Heart right ventricle (tissue), 16 donors: ENCODE measurements around the gene WNT7A. TPM values are rescaled to one million over a fixed set of nuclear protein-coding genes. Genes with fewer than 3 reads are reported as not detected.

ENCODE experiments used
- ATAC-seq, 8 donors: fragments of 200-7000 bp; cut with Tn5 transposase; one replicate each; pipeline ENCODE4 v1.9.1; 2020; ENCODE audit warnings: mild to moderate bottlenecking in 8 of 8, moderate library complexity in 8 of 8, moderate number of reproducible peaks in 1 of 8
- DNase-seq, 2 donors: peaks; one replicate each; pipeline ENCODE4 v3.0.0-alpha.2; 2020
- H3K27ac ChIP-seq, 10 donors: fragments of 200-600 bp; sonication (generic) in 2 of 10; one replicate each; pipeline versions ENCODE4 v1.5.0 to v1.8.0; 2020 to 2022; ENCODE audit warnings: mild to moderate bottlenecking in 3 of 10
- H3K27me3 ChIP-seq, 7 donors: fragments of 200-600 bp; one replicate each; pipeline ENCODE4 v1.8.0; 2021 to 2022; ENCODE audit warnings: mild to moderate bottlenecking in 2 of 7
- H3K36me3 ChIP-seq, 9 donors: fragments of 200-600 bp; sonication (generic) in 1 of 9; one replicate each; pipeline versions ENCODE4 v1.5.0 to v1.8.0; 2020 to 2022; ENCODE audit warnings: mild to moderate bottlenecking in 2 of 9
- H3K4me1 ChIP-seq, 9 donors: fragments of 200-600 bp; sonication (generic) in 1 of 9; one replicate each; pipeline versions ENCODE4 v1.5.0 to v1.8.0; 2020 to 2022; ENCODE audit warnings: mild to moderate bottlenecking in 4 of 9
- H3K4me3 ChIP-seq, 10 donors: fragments of 200-600 bp; sonication (generic) in 2 of 10; one replicate each; pipeline versions ENCODE4 v1.5.0 to v1.8.0; 2020 to 2022; ENCODE audit warnings: mild to moderate bottlenecking in 7 of 10, moderate library complexity in 2 of 10
- H3K9me3 ChIP-seq, 11 donors: fragments of 200-600 bp in 10 of 11; sonication (generic) in 2 of 11; one replicate each; pipeline versions ENCODE4 v1.5.0 to v1.8.0; 2013 to 2022; ENCODE audit warnings: mild to moderate bottlenecking in 2 of 11, control low read depth in 1 of 11, moderate library complexity in 1 of 11
- WGBS, 2 donors: extraction: QIAGEN DNeasy Blood & Tissue Kit; methylation state at CpG; one replicate each; pipeline ENCODE4 v1.1.7; 2013; ENCODE audit warnings: inconsistent platforms in 1 of 2; 5-methylcytosine and 5-hydroxymethylcytosine counted together
- intact Hi-C, 10 donors: fragments of 100-400 bp; cut with DNase I; formaldehyde crosslinking; loops; one replicate each; pipeline versions ENCODE4 v1.11.1 to v1.14.2; 2022
- polyA plus RNA-seq, 2 donors: library from polyadenylated mRNA; stranded (reverse); fragments of 200-250 nt; gene quantifications; one replicate each; pipeline ENCODE4 v1.2.3, GENCODE V29; 2013
- total RNA-seq, 10 donors: library from RNA; stranded (reverse); fragmentation: NEBNext Ultra II Directional in 3 of 10; extraction: Animal tissue kit (Norgen Biotek cat#: 25700) in 3 of 10; gene quantifications; one replicate each; pipeline versions ENCODE4 v1.2.1 to v1.2.4, GENCODE V29; 2021 to 2023
- TF ChIP-seq, protein P1 (sequence below), 9 donors: fragments of 200-600 bp; sonication (generic) in 2 of 9; IDR thresholded peaks; one replicate each; pipeline versions ENCODE4 v1.5.0 to v1.8.0; 2021 to 2022; ENCODE audit warnings: antibody characterized with exemption in 9 of 9, mild to moderate bottlenecking in 5 of 9, moderate library complexity in 1 of 9
- donor health status: Arrhythmogenic right ventricular cardiomyopathy.
- donor health status: ischemic (EF 13 %, LVEDD 7.1; RV severe dilation, severe dysfunction).
- donor health status: healthy with polysubstance abuse.
- donor health status: DM: no; HTN: yes; CAD: no.
- donor health status: DM: no; HTN: no; CAD: no.
- donor health status: ischemic (EF 25% LVEDD 6.9; RV normal size, moderate dysfunction).
- donor health status: ischemic (EF 25% LVEDD 5.7; RV mildly dilated, moderate dysfunction).
- donor health status: healthy.
- donor health status: DM: yes; HTN: yes; CAD: no.
- donor health status: Ischemic cardiomyopathy.
- donor health status: ischemic (EF 35%, LVEDD 5.7; RV mildly dilated, moderate dysfunction).
- donor health status: nonischemic (EF 11% LVEDD 7.7; RV severe dilation, severe dysfunction).
- donor health status: DM: yes; HTN: yes; CAD: no.
- donor health status: PGD.
- donor health status: ischemic (EF 29% LVEDD 5.4; RV normal size, mild dysfunction).
- donor health status: nonischemic (EF 23%, LVEDD 6.1; RV moderate dilation, normal function).

Gene WNT7A
- total and polyA plus RNA-seq, 12 donors = not detected

DNA sequence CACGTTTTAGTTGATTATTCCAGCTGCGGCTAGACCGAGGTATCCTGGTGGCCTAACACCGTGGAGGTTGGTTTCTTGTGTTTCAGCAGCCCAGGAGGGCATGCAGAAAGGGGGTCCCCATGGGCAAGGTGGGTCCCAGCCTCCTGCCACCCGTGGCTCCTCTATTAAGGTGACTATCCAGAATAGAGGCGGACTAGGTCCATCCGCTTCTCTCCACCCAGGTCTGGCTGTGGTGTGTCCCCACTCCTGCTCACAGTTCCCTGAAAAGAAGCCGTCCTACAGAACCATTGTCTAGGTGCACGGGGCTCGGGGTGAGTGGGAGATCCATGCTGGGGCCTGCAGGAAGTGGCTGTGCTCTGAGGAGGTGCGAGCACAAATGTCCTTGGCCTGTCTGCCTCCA, 81.5 kb downstream of the WNT7A start:
- ATAC-seq (no peak), DNase-seq (no peak)
- H3K36me3 ChIP-seq = no peaks in the 10 kb centered on the region
- no peak overlapping the region for H3K27ac ChIP-seq
- 79 to 82% methylated on average over 11 of the region's 11 CpGs for WGBS, 2 donors
- TF ChIP-seq, protein P1, sequence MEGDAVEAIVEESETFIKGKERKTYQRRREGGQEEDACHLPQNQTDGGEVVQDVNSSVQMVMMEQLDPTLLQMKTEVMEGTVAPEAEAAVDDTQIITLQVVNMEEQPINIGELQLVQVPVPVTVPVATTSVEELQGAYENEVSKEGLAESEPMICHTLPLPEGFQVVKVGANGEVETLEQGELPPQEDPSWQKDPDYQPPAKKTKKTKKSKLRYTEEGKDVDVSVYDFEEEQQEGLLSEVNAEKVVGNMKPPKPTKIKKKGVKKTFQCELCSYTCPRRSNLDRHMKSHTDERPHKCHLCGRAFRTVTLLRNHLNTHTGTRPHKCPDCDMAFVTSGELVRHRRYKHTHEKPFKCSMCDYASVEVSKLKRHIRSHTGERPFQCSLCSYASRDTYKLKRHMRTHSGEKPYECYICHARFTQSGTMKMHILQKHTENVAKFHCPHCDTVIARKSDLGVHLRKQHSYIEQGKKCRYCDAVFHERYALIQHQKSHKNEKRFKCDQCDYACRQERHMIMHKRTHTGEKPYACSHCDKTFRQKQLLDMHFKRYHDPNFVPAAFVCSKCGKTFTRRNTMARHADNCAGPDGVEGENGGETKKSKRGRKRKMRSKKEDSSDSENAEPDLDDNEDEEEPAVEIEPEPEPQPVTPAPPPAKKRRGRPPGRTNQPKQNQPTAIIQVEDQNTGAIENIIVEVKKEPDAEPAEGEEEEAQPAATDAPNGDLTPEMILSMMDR (IDR thresholded peaks at IDR 0.05) = no peak
- H3K27me3 ChIP-seq = peaks cover 0 to 66% (median 45%) of the 10 kb centered on the region in 7 donors
- intact Hi-C loops = no loop called here
- H3K4me3 ChIP-seq = no peak overlapping the region
- H3K4me1 ChIP-seq = no peaks in the 10 kb centered on the region
- no peaks in the 10 kb centered on the region for H3K9me3 ChIP-seq

DNA sequence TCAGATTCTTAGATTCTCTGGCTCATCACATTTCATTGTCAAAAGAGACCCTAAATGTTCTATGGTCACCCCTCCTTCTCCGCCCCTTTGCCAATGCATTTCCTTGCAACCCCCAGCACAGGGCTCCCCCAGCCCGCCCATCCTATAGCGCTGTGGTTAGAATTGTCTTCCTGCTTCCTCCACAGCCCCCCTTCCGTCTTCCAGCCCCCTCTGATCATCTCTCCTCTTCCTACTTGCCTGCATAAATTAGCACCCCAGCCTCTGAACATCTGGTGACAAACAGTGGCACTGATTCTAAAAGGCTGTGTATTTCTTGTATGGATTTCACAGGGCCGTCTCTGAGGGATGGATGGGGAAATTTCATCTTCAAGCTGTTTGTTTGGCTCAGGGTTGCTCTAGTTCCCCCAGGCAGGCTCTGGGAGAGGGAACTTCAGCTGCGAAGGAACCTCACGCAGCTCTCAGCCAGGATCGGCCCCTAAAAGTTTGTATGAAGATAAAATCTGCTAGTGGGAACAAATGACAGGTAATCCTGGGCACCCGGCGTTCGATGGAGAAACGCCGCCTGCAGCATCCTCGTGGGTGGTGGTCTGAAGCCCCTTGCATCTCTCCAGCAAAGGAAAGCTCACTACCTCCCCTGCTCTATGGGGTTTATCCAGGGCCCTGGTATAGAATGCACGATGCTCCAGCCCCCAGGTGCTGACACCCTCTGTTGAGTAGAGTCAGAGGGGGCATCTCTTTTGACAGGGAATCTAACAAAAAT, 83.0 kb downstream of the WNT7A start:
- intact Hi-C loops = no loop called here
- no peaks in the 10 kb centered on the region for H3K4me1 ChIP-seq
- TF ChIP-seq, protein P1 (IDR thresholded peaks at IDR 0.05) = no peak
- no peaks in the 10 kb centered on the region for H3K36me3 ChIP-seq
- 44 to 55% methylated on average over 15 of the region's 15 CpGs for WGBS, 2 donors
- no peak overlapping the region for H3K4me3 ChIP-seq
- ATAC-seq (no peak), DNase-seq (no peak)
- H3K27ac ChIP-seq = no peak overlapping the region
- no peaks in the 10 kb centered on the region for H3K9me3 ChIP-seq
- peaks cover 0 to 81% (median 61%) of the 10 kb centered on the region in 7 donors for H3K27me3 ChIP-seq

DNA sequence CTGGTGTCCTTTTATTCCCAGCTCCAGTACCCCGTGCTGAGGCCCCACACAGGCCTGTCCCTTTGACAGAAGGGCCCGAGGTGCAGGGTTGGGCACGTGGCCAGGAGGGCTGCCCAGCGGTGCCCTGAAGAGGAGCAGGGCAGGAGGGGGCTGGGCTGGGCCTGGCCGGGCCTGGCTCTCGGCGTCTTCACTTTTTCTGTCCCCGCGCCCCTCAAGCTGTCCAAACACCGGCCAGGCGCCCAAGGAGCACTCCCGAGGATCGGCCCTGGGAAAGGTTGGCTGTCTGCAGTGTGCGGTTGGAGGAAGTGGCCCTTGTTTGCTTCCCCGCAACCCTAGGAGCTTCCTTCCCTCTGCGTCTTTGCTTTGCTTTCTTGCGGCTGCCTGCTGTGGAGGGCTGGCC, 84.1 kb downstream of the WNT7A start:
- Histone ChIP-seq H3K4me1 (no peaks in the 10 kb centered on the region), H3K27me3 (peaks cover 0 to 91% (median 64%) of the 10 kb centered on the region in 7 donors), H3K4me3 (no peak overlapping the region), H3K9me3 (no peaks in the 10 kb centered on the region), H3K36me3 (no peaks in the 10 kb centered on the region), H3K27ac (no peak overlapping the region)
- intact Hi-C loops = no loop called here
- DNase-seq = no peak
- ATAC-seq = no peak
- TF ChIP-seq, protein P1 (IDR thresholded peaks at IDR 0.05) = no peak
- WGBS, 2 donors = 62 to 72% methylated on average over 16 to 17 of the region's 17 CpGs

DNA sequence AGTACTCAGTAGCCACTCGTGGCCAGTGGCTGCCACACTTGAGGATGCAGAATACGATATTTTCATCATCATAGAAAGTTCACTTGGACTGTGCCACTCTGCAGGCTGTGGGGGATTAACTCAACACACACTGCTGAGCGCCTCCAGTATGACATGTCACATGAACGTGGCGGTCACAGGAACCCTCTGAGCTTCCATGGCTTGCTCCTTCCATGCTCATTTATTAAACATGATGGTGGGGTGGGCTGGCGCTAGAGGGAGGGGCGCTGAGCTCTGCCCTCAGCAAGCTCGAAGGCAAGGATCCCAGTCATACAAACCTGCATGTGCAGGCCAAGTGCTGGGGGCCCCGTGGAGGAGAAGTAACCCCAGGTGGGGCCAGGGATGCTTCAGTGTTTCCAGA, 85.5 kb downstream of the WNT7A start:
- Histone ChIP-seq H3K9me3 (no peaks in the 10 kb centered on the region), H3K36me3 (no peaks in the 10 kb centered on the region), H3K27ac (no peak overlapping the region), H3K4me1 (no peaks in the 10 kb centered on the region), H3K4me3 (no peak overlapping the region), H3K27me3 (peaks cover 0 to 96% (median 66%) of the 10 kb centered on the region in 7 donors)
- 84 to 87% methylated on average over 9 of the region's 9 CpGs for WGBS, 2 donors
- TF ChIP-seq, protein P1 (IDR thresholded peaks at IDR 0.05) = no peak
- no peak for ATAC-seq
- DNase-seq = no peak
- intact Hi-C loops = no loop called here
